Right lobe of liver (tissue), 4 donors: Measurements from ENCODE around the gene BACH2.

ENCODE experiments used
- CTCF ChIP-seq, 4 donors: fragments of 200-600 bp in 3 of 4; fragments of 450-650 bp in 1 of 4; IDR thresholded peaks; one replicate each; pipeline versions ENCODE4 v1.5.1 to v1.8.0; 2016 to 2022; ENCODE audit warnings: antibody characterized with exemption in 4 of 4, mild to moderate bottlenecking in 2 of 4
- POLR2A ChIP-seq: fragments of 450-650 bp; IDR thresholded peaks from one replicate; pipeline ENCODE4 v1.6.1; 2017; ENCODE audit warnings: antibody characterized with exemption, mild to moderate bottlenecking
- donor health status: DM: no; HTN: no; CAD: no.
- donor health status: DM: no; HTN: no; CAD: no.
- donor health status: DM: no; HTN: yes; CAD: no.

- no peak for TF ChIP-seq CTCF (IDR thresholded peaks at IDR 0.05)
- no peak for TF ChIP-seq POLR2A
Observed at GRCh38 chr6:89975366-89975765, 321.3 kb downstream of the BACH2 start.
